Measurements from ENCODE around the gene TRPC4AP. TPM values are rescaled to one million over a fixed set of nuclear protein-coding genes. Genes with fewer than 3 reads are reported as not detected.

TRPC4AP gene
- total RNA-seq, 1 experiment from 2014 or later, result 79.0 TPM

GRCh38 chr20:34995192-34995591, 97.4 kb downstream of the TRPC4AP start:
- no peak overlapping the region for H3K27ac Mint-ChIP-seq (ENCODE audit: unreplicated experiment)
- no peak overlapping the region for H3K4me3 Mint-ChIP-seq (ENCODE audit: low read depth, unreplicated experiment)
- no peaks in the 10 kb centered on the region for H3K27me3 Mint-ChIP-seq (ENCODE audit: unreplicated experiment)
- no peak for DNase-seq
- H3K9me3 Mint-ChIP-seq (ENCODE audit: low read depth, unreplicated experiment), result no peaks in the 10 kb centered on the region
- no TSS peak for BruUV-seq (replicated peaks)
- H3K4me1 Mint-ChIP-seq (ENCODE audit: low read depth, unreplicated experiment), result no peaks in the 10 kb centered on the region
- intact Hi-C loops (cut with micrococcal nuclease; ENCODE audit: unreplicated experiment), result no loop called here
- peaks cover 67% of the 10 kb centered on the region for H3K36me3 Mint-ChIP-seq (ENCODE audit: insufficient read depth, unreplicated experiment)
- no peak for TF ChIP-seq CTCF (IDR thresholded peaks at IDR 0.05; ENCODE audit: unreplicated experiment)
- CTCF ChIA-PET, result no interaction called here

- Mint-ChIP-seq H3K27me3 (ENCODE audit: unreplicated experiment) (no peaks in the 10 kb centered on the region), H3K27ac (ENCODE audit: unreplicated experiment) (no peak overlapping the region), H3K4me3 (ENCODE audit: low read depth, unreplicated experiment) (no peak overlapping the region), H3K9me3 (ENCODE audit: low read depth, unreplicated experiment) (no peaks in the 10 kb centered on the region), H3K4me1 (ENCODE audit: low read depth, unreplicated experiment) (no peaks in the 10 kb centered on the region), H3K36me3 (ENCODE audit: insufficient read depth, unreplicated experiment) (peaks cover 66% of the 10 kb centered on the region)
- no TSS peak for BruUV-seq (replicated peaks)
- DNase-seq, result no peak
- CTCF ChIA-PET, result interaction anchor here (0.5 kb wide), 1 partner anchor 20 kb away, joined by 4 read pairs; no protein-coding TSS in a partner anchor
- intact Hi-C loops (cut with micrococcal nuclease; ENCODE audit: unreplicated experiment), result no loop called here
- no peak for TF ChIP-seq CTCF (IDR thresholded peaks at IDR 0.05; ENCODE audit: unreplicated experiment)
Measured at GRCh38 chr20:34994509-34995131, 98.0 kb downstream of the TRPC4AP start.

- H3K9me3 Mint-ChIP-seq (ENCODE audit: low read depth, unreplicated experiment), result no peaks in the 10 kb centered on the region
- H3K27me3 Mint-ChIP-seq (ENCODE audit: unreplicated experiment), result no peaks in the 10 kb centered on the region
- BruUV-seq (replicated peaks), result no TSS peak
- H3K27ac Mint-ChIP-seq (ENCODE audit: unreplicated experiment), result no peak overlapping the region
- CTCF ChIA-PET, result interaction anchor here (0.5 to 0.6 kb wide), 3 partner anchors 21 to 1181 kb away, joined by 3 to 6 read pairs (median 4); no protein-coding TSS in a partner anchor
- intact Hi-C loops (cut with micrococcal nuclease; ENCODE audit: unreplicated experiment), result no loop called here
- peaks cover 65% of the 10 kb centered on the region for H3K36me3 Mint-ChIP-seq (ENCODE audit: insufficient read depth, unreplicated experiment)
- no peaks in the 10 kb centered on the region for H3K4me1 Mint-ChIP-seq (ENCODE audit: low read depth, unreplicated experiment)
- TF ChIP-seq CTCF (IDR thresholded peaks at IDR 0.05; ENCODE audit: unreplicated experiment), result no peak
- no peak overlapping the region for H3K4me3 Mint-ChIP-seq (ENCODE audit: low read depth, unreplicated experiment)
- DNase-seq, result no peak
Measured at GRCh38 chr20:34993941-34994508, 98.6 kb downstream of the TRPC4AP start.

- Mint-ChIP-seq H3K4me3 (ENCODE audit: low read depth, unreplicated experiment) (no peak overlapping the region), H3K27ac (ENCODE audit: unreplicated experiment) (no peak overlapping the region), H3K27me3 (ENCODE audit: unreplicated experiment) (no peaks in the 10 kb centered on the region), H3K4me1 (ENCODE audit: low read depth, unreplicated experiment) (no peaks in the 10 kb centered on the region), H3K36me3 (ENCODE audit: insufficient read depth, unreplicated experiment) (peaks cover 59% of the 10 kb centered on the region), H3K9me3 (ENCODE audit: low read depth, unreplicated experiment) (no peaks in the 10 kb centered on the region)
- no peak for DNase-seq
- TF ChIP-seq CTCF (IDR thresholded peaks at IDR 0.05; ENCODE audit: unreplicated experiment), result no peak
- no TSS peak for BruUV-seq (replicated peaks)
- CTCF ChIA-PET, result interaction anchor here (0.7 kb wide), 1 partner anchor 124 kb away, joined by 3 read pairs; no protein-coding TSS in a partner anchor
- intact Hi-C loops (cut with micrococcal nuclease; ENCODE audit: unreplicated experiment), result no loop called here
Measured at GRCh38 chr20:34992751-34993417, 99.7 kb downstream of the TRPC4AP start.
